ENCODE results near the gene SEL1L.

DNA sequence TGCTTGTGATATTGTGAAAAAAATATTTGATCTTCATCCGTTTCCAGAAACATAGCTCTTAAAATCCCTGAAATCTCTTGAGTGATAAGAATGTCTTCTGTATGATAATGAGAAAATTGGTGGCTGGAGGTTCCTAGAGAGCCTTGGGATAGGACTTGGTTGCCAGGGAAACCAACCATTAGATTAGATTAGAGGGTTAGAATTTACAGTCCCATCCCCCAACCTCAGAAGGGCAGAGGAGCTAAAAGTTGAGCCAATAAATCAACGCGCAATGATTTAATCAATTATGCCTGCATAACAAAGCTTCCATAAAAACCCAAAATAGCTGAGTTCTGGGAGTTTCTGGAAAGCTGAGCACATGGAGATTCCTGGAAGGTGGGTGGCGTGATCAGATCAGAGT, 10.6 kb downstream of the SEL1L start:
- TF ChIP-seq, protein P1, sequence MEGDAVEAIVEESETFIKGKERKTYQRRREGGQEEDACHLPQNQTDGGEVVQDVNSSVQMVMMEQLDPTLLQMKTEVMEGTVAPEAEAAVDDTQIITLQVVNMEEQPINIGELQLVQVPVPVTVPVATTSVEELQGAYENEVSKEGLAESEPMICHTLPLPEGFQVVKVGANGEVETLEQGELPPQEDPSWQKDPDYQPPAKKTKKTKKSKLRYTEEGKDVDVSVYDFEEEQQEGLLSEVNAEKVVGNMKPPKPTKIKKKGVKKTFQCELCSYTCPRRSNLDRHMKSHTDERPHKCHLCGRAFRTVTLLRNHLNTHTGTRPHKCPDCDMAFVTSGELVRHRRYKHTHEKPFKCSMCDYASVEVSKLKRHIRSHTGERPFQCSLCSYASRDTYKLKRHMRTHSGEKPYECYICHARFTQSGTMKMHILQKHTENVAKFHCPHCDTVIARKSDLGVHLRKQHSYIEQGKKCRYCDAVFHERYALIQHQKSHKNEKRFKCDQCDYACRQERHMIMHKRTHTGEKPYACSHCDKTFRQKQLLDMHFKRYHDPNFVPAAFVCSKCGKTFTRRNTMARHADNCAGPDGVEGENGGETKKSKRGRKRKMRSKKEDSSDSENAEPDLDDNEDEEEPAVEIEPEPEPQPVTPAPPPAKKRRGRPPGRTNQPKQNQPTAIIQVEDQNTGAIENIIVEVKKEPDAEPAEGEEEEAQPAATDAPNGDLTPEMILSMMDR (IDR thresholded peaks at IDR 0.05) = no peak
- no peak for TF ChIP-seq POLR2A (IDR thresholded peaks at IDR 0.05)
